PFSK-1 (cell line): ENCODE data around the gene INSC.

Experiments used
- FOXP2 ChIP-seq: optimal IDR thresholded peaks from 2 replicates; pipeline ENCODE3; 2011; ENCODE audit warnings: borderline replicate concordance, control low read depth, inconsistent platforms; ENCODE audit not compliant: insufficient read depth; ENCODE audit errors: extremely low read length, extremely low read depth
- POLR2AphosphoS5 ChIP-seq: IDR thresholded peaks from 2 replicates; pipeline ENCODE4 v1.6.1; 2012; ENCODE audit warnings: low read depth, mild to moderate bottlenecking, control low read depth, low read length, moderate library complexity
- REST ChIP-seq, 2 experiments: IDR thresholded peaks; 2 replicates each; pipeline versions ENCODE4 v1.6.1 to v1.8.0; 2011 to 2012; ENCODE audit warnings: low read depth in 2 of 2, low read length in 2 of 2, control low read depth in 1 of 2, inconsistent platforms in 1 of 2, mild to moderate bottlenecking in 1 of 2, moderate library complexity in 1 of 2; ENCODE audit not compliant: insufficient read depth in 1 of 2
- SIN3A ChIP-seq: IDR thresholded peaks from 2 replicates; pipeline ENCODE4 v1.6.1; 2012; ENCODE audit warnings: mild to moderate bottlenecking, low read length, moderate library complexity, borderline replicate concordance; ENCODE audit not compliant: insufficient read depth
- TAF1 ChIP-seq: IDR thresholded peaks from 2 replicates; pipeline ENCODE4 v1.6.1; 2012; ENCODE audit warnings: low read length, control low read depth, borderline replicate concordance; ENCODE audit not compliant: insufficient read depth

The INSC gene

GRCh38 chr11:15236559-15236958 is 121.8 kb downstream of the INSC start:
- TF ChIP-seq POLR2AphosphoS5: no peak
- TF ChIP-seq SIN3A: no peak

- TF ChIP-seq SIN3A: no peak
- no peak for TF ChIP-seq TAF1
- TF ChIP-seq REST (IDR thresholded peaks at IDR 0.05; ENCODE audit: insufficient read depth in 1 of 2, low read depth in 2 of 2, low read length in 2 of 2): no peak
- no peak for TF ChIP-seq POLR2AphosphoS5
- TF ChIP-seq FOXP2: no peak
These were observed 124.1 kb downstream of the INSC start for GRCh38 chr11:15238856-15239255.

DNA sequence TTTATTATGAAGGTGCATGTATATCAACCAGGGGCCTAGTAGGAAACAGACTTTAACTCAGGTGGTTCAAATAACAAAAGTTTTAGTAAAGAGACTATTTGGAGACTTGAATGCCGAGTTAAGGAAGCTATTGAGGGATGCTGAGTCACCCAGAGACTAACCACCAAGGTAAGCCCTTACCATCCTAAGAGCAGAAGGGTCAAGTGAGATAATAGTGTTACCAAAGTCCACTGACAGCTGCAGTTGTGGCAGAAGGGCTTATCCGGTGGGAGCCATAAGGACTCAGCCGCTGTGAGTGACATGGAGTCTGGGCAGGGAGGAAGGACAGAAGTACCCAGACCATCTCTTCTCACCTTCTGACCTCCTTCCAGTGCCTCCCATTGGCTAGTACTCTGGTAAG is 134.0 kb downstream of the INSC start:
- no peak for TF ChIP-seq SIN3A
- TF ChIP-seq FOXP2: no peak
- TF ChIP-seq REST (IDR thresholded peaks at IDR 0.05; ENCODE audit: insufficient read depth in 1 of 2, low read depth in 2 of 2, low read length in 2 of 2): no peak
- TF ChIP-seq TAF1: no peak
- TF ChIP-seq POLR2AphosphoS5: no peak

GRCh38 chr11:15258433-15259165 is 143.9 kb downstream of the INSC start:
- no peak for TF ChIP-seq TAF1
- no peak for TF ChIP-seq POLR2AphosphoS5
- TF ChIP-seq SIN3A: no peak

GRCh38 chr11:15266999-15267398 is 152.3 kb downstream of the INSC start:
- TF ChIP-seq TAF1: no peak
- TF ChIP-seq SIN3A: no peak
- no peak for TF ChIP-seq REST (IDR thresholded peaks at IDR 0.05; ENCODE audit: insufficient read depth in 1 of 2, low read depth in 2 of 2, low read length in 2 of 2)
- no peak for TF ChIP-seq FOXP2
- TF ChIP-seq POLR2AphosphoS5: no peak

- TF ChIP-seq TAF1: no peak
- no peak for TF ChIP-seq SIN3A
- no peak for TF ChIP-seq POLR2AphosphoS5
- TF ChIP-seq REST (IDR thresholded peaks at IDR 0.05; ENCODE audit: insufficient read depth in 1 of 2, low read depth in 2 of 2, low read length in 2 of 2): no peak
- TF ChIP-seq FOXP2: no peak
These were observed 153.9 kb downstream of the INSC start for GRCh38 chr11:15268598-15268997.
